HG02981 (cell line): ENCODE data around the gene PTPRC.

Source experiments
- ATAC-seq: cut with Tn5 transposase; IDR thresholded peaks from one replicate; pipeline ENCODE4 v1.9.1; 2021; ENCODE audit warnings: mild to moderate bottlenecking, moderate library complexity; ENCODE audit not compliant: unreplicated experiment

Gene PTPRC

GRCh38 chr1:198619375-198620140, 19.3 kb upstream of the PTPRC start:
- no peak for ATAC-seq

GRCh38 chr1:198620218-198620617, 18.6 kb upstream of the PTPRC start:
- no peak for ATAC-seq

- ATAC-seq: peak; percentile 63
These were observed 17.7 kb upstream of the PTPRC start for GRCh38 chr1:198620951-198621824.

- ATAC-seq: no peak
These were observed 16.8 kb upstream of the PTPRC start for GRCh38 chr1:198622001-198622400.

GRCh38 chr1:198623752-198624647, 14.8 kb upstream of the PTPRC start:
- ATAC-seq: peak; percentile 30

GRCh38 chr1:198624648-198624980, 14.2 kb upstream of the PTPRC start:
- ATAC-seq: no peak

- ATAC-seq: no peak
These were observed 11.3 kb upstream of the PTPRC start for GRCh38 chr1:198627436-198628066.

GRCh38 chr1:198628067-198628455, 10.8 kb upstream of the PTPRC start:
- no peak for ATAC-seq

GRCh38 chr1:198629610-198630009, 9.2 kb upstream of the PTPRC start:
- ATAC-seq: no peak

GRCh38 chr1:198630863-198631262, 8.0 kb upstream of the PTPRC start:
- no peak for ATAC-seq

- no peak for ATAC-seq
These were observed 7.5 kb upstream of the PTPRC start for GRCh38 chr1:198631292-198631691.

- no peak for ATAC-seq
These were observed 6.8 kb upstream of the PTPRC start for GRCh38 chr1:198632007-198632406.

GRCh38 chr1:198633675-198634121, 5.1 kb upstream of the PTPRC start:
- ATAC-seq: no peak

- no peak for ATAC-seq
These were observed 2.9 kb upstream of the PTPRC start for GRCh38 chr1:198635964-198636363.

- ATAC-seq: no peak
These were observed 2.4 kb upstream of the PTPRC start for GRCh38 chr1:198636391-198636790.

- ATAC-seq: no peak
These were observed 1.7 kb upstream of the PTPRC start for GRCh38 chr1:198637157-198637556.

GRCh38 chr1:198637916-198638437, 863 bp upstream of the PTPRC start:
- ATAC-seq: no peak

- peak; percentile 3 for ATAC-seq
These were observed 399 bp upstream of the PTPRC start for GRCh38 chr1:198638441-198638840.

- no peak for ATAC-seq
These were observed 867 bp downstream of the PTPRC start for GRCh38 chr1:198639671-198640143.

- no peak for ATAC-seq
These were observed 1.3 kb downstream of the PTPRC start for GRCh38 chr1:198640174-198640573.
